Measurements from ENCODE around the gene PLOD3. TPM values are rescaled to one million over a fixed set of nuclear protein-coding genes. Genes with fewer than 3 reads are reported as not detected.

The PLOD3 gene
- total and polyA plus RNA-seq, 2 of the 8 experiments (the other 6 are each of a cell fraction or from before 2014, with no cell fraction given) = 28.4 to 47.2 TPM

DNA sequence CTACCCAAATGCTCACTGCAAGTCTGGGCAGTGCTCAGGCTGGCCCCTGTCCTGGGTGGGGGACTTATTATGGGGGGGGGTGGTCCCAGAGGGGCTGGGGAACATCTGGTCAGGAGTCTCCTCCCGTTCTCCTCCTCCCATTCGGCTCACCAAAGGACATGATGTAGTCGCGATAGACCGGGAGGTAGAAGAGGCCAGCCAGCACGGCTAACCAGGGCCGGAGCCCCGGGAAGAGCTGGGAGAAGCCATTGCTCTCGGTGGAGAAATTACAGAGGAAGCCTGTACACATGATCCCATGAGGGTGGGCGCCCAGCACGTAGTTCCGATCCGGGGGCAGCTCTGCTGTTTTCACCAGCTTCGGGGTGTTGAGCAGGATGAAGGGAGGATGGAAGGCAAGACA is 18.9 kb downstream of the PLOD3 start:
- no peak for DNase-seq (ENCODE audit: low read depth in 1 of 2, low spot score in 2 of 2)
- H3K4me3 ChIP-seq (ENCODE audit: extremely low read depth in 1 of 4, insufficient read depth in 2 of 4, low read depth in 3 of 4, low read length in 4 of 4) = no peak overlapping the region

More for the DNA sequence above, 18.9 kb downstream of the PLOD3 start:
- Histone ChIP-seq H3K79me2 (ENCODE audit: control insufficient read depth in 1 of 2, insufficient read depth in 2 of 2, low read length in 2 of 2) (no peaks in the 10 kb centered on the region), H4K8ac (ENCODE audit: extremely low read depth, insufficient read depth, low read length) (peak overlapping the region; percentile 89; the same call in 1 of the 2 replicates), H3K79me1 (ENCODE audit: low read depth, low read length) (no peaks in the 10 kb centered on the region), H3K18ac (ENCODE audit: extremely low read depth, low read length) (no peak overlapping the region), H3K36me3 (ENCODE audit: control insufficient read depth in 2 of 4, insufficient read depth in 4 of 4, low read length in 3 of 4) (no peaks in the 10 kb centered on the region), H4K91ac (replicated peaks; ENCODE audit: insufficient read length, low read length) (no peak overlapping the region), H4K5ac (ENCODE audit: insufficient read length, low read depth, low read length) (no peak overlapping the region), H2BK20ac (ENCODE audit: low read length) (peak overlapping the region; percentile 48; the same call in 1 of the 2 replicates), H3K23me2 (ENCODE audit: low read depth, low read length) (peaks cover 8% of the 10 kb centered on the region; the same call in 1 of the 2 replicates), H3K9ac (replicated peaks in 1 of 4; ENCODE audit: extremely low read depth in 1 of 4, low read depth in 3 of 4, low read length in 3 of 4) (no peak overlapping the region), H2BK5ac (ENCODE audit: low read depth, low read length) (no peak overlapping the region), H3K4me2 (ENCODE audit: insufficient read depth in 1 of 2, low read depth in 2 of 2, low read length in 2 of 2) (no peak overlapping the region), H3K56ac (replicated peaks; ENCODE audit: insufficient read length, low read depth, low read length) (no peak overlapping the region), H3K14ac (ENCODE audit: insufficient read length) (no peak overlapping the region), H2BK15ac (ENCODE audit: low read length) (no peak overlapping the region), H3K27ac (ENCODE audit: low read depth, low read length) (no peak overlapping the region), H2AK5ac (ENCODE audit: low read depth, low read length) (no peak overlapping the region), H3K27me3 (replicated peaks in 1 of 4; ENCODE audit: control insufficient read depth in 3 of 4, extremely low read depth in 1 of 4, insufficient read depth in 3 of 4, low read length in 3 of 4) (peaks cover 0 to 16% (median 9%) of the 10 kb centered on the region in 4 experiments; a peak in 5 of 7 replicates), H2BK12ac (ENCODE audit: low read depth, low read length) (no peak overlapping the region; the same call in 1 of the 2 replicates), H4K20me1 (replicated peaks in 1 of 2; ENCODE audit: control insufficient read depth in 1 of 2, insufficient read depth in 2 of 2, low read length in 2 of 2) (no peaks in the 10 kb centered on the region), H3K23ac (ENCODE audit: insufficient read length) (no peak overlapping the region), H3K4me1 (replicated peaks in 1 of 4; ENCODE audit: control insufficient read depth in 3 of 4, insufficient read depth in 4 of 4, low read length in 3 of 4) (peaks cover 5 to 20% (median 13%) of the 10 kb centered on the region in 4 experiments), H2AFZ (ENCODE audit: low read length) (no peak overlapping the region), H3K4ac (replicated peaks; ENCODE audit: insufficient read length, low read depth, low read length) (no peak overlapping the region), H3K9me3 (ENCODE audit: insufficient read depth in 2 of 2, low read depth in 1 of 2, low read length in 1 of 2) (no peaks in the 10 kb centered on the region), H2BK120ac (replicated peaks; ENCODE audit: low read depth, low read length) (no peak overlapping the region)
- ChIA-PET CTCF (ENCODE audit: partially characterized antibody) (interaction anchor here (0.9 to 12.3 kb wide), 4 partner anchors 22 to 113 kb away, joined by 3 to 168 read pairs (median 4); partner anchors contain the start of gene TRIM56), POLR2A (ENCODE audit: partially characterized antibody) (interaction anchor here (1.8 to 2.0 kb wide), 2 partner anchors 9 to 109 kb away, joined by 5 to 7 read pairs; no protein-coding TSS in a partner anchor)
- WGBS, 2 experiments (ENCODE audit: extremely low coverage in 1 of 2, insufficient coverage in 1 of 2, insufficient read length in 1 of 2, insufficient replicate concordance in 2 of 2, low coverage in 1 of 2, low lambda C conversion rate in 2 of 2, missing lambda C conversion rate in 1 of 2) = 87% methylated on average over 11 of the region's 14 CpGs; no CpG with 5 or more reads in 1 of the 2 experiments
- TF ChIP-seq CBX5 (IDR thresholded peaks at IDR 0.05; ENCODE audit: low read depth, low read length) (no peak), CEBPB (IDR thresholded peaks at IDR 0.05; ENCODE audit: low read depth, low read length) (no peak), BACH1 (IDR thresholded peaks at IDR 0.05; ENCODE audit: low read length) (no peak), SIX5 (IDR thresholded peaks at IDR 0.05; ENCODE audit: low read depth, low read length) (no peak), TBP (IDR thresholded peaks at IDR 0.05; ENCODE audit: low read depth, low read length) (no peak), CTBP2 (IDR thresholded peaks at IDR 0.05; ENCODE audit: borderline replicate concordance, insufficient read depth, insufficient read length, low read length) (no peak), RXRA (IDR thresholded peaks at IDR 0.05; ENCODE audit: insufficient read depth, low read depth, low read length) (no peak), SP1 (IDR thresholded peaks at IDR 0.05; ENCODE audit: low read depth, low read length) (no peak), RNF2 (IDR thresholded peaks at IDR 0.05; ENCODE audit: borderline replicate concordance, low read depth, low read length, missing control alignments, poor library complexity, severe bottlenecking) (no peak), RAD21 (IDR thresholded peaks at IDR 0.05 in 1 of 2, conservative IDR thresholded peaks at IDR 0.05 in 1 of 2; ENCODE audit: low read depth in 2 of 2, low read length in 2 of 2) (no peak), ATF3 (IDR thresholded peaks at IDR 0.05; ENCODE audit: insufficient read depth, low read depth, low read length) (no peak)
- no peak for FAIRE-seq
